Mammary epithelial cell (primary cell): ENCODE data around the gene KIF4B.

ENCODE experiments used
- CTCF ChIP-seq, 2 donors: IDR thresholded peaks in 1 of 2; conservative IDR thresholded peaks in 1 of 2; 2 replicates each; pipeline ENCODE4 v1.5.1; 2011 to 2012; ENCODE audit warnings: inconsistent platforms in 2 of 2, low read length in 2 of 2, mild to moderate bottlenecking in 2 of 2, control low read depth in 1 of 2, low read depth in 1 of 2; ENCODE audit not compliant: insufficient read depth in 1 of 2; ENCODE audit errors: extremely low read depth in 1 of 2
- EZH2 ChIP-seq: IDR thresholded peaks from 2 replicates; pipeline ENCODE4 v1.6.1; 2012; ENCODE audit warnings: low read length, inconsistent platforms, borderline replicate concordance

- TF ChIP-seq CTCF (conservative IDR thresholded peaks at IDR 0.05 in 1 of 2, IDR thresholded peaks at IDR 0.05 in 1 of 2; ENCODE audit: extremely low read depth in 1 of 2, insufficient read depth in 1 of 2, low read depth in 1 of 2, low read length in 2 of 2) (no peak), EZH2 (no peak)
These were observed 44.6 kb upstream of the KIF4B start for GRCh38 chr5:154968953-154969352.
